Frontal cortex (tissue), 4 donors: ENCODE measurements around the gene SMIM24. TPM values are rescaled to one million over a fixed set of nuclear protein-coding genes. Genes with fewer than 3 reads are reported as not detected.
A peak's percentile ranks its signal among the peaks of the same experiment; 100 is the strongest.

ENCODE experiments used
- DNase-seq, 2 donors: peaks; one replicate each; pipeline ENCODE4 v3.0.0; 2012; ENCODE audit warnings: low spot score in 2 of 2
- FAIRE-seq: peaks from 2 replicates; lab custom pipeline; 2012; peaks lifted over from hg19 to GRCh38; lab: Jason Lieb, UNC
- total RNA-seq: library from RNA; depleted of rRNA; stranded (reverse); fragments of >200 nt; gene quantifications from one replicate; pipeline ENCODE4 v1.2.3, GENCODE V29; 2014
- donor health status: control.
- donor health status: control.
- donor health status: control.

Gene SMIM24
- total RNA-seq, 1 donor from 2014 or later, result not detected

- no peak for FAIRE-seq
- DNase-seq, result peak; percentile 88 to 91
These were observed 20.2 kb upstream of the SMIM24 start, which contains the start of gene DOHH for GRCh38 chr19:3500429-3501101. Gene DOHH (minus strand): TSS chr19:3500674. CDS start chr19:3496814, 3,860 bp downstream.

- FAIRE-seq (no peak), DNase-seq (no peak)
These were observed 19.6 kb upstream of the SMIM24 start for GRCh38 chr19:3499738-3500428.

- FAIRE-seq (no peak), DNase-seq (no peak)
These were observed 17.6 kb upstream of the SMIM24 start for GRCh38 chr19:3497757-3498520.

GRCh38 chr19:3496392-3497273 lies 16.3 kb upstream of the SMIM24 start:
- no peak for FAIRE-seq

GRCh38 chr19:3494559-3494958 lies 14.2 kb upstream of the SMIM24 start:
- DNase-seq (no peak), FAIRE-seq (no peak)

More at GRCh38 chr19:3496392-3497273, 16.3 kb upstream of the SMIM24 start:
- no peak for DNase-seq

GRCh38 chr19:3494051-3494450 lies 13.7 kb upstream of the SMIM24 start:
- peak; percentile 90 to 99 for DNase-seq
- FAIRE-seq, result peak; percentile 78

- no peak for DNase-seq
- FAIRE-seq, result no peak
These were observed 13.3 kb upstream of the SMIM24 start for GRCh38 chr19:3493651-3494050.

GRCh38 chr19:3492919-3493318 lies 12.6 kb upstream of the SMIM24 start:
- DNase-seq (no peak), FAIRE-seq (no peak)

GRCh38 chr19:3492131-3492839 lies 12.0 kb upstream of the SMIM24 start:
- no peak for DNase-seq
- FAIRE-seq, result no peak

GRCh38 chr19:3491396-3492119 lies 11.2 kb upstream of the SMIM24 start:
- no peak for FAIRE-seq
- no peak for DNase-seq

- DNase-seq (no peak), FAIRE-seq (no peak)
These were observed 2.9 kb upstream of the SMIM24 start, which contains the start of gene SMIM44 for GRCh38 chr19:3483226-3483628. Gene SMIM44 (minus strand): TSS chr19:3483441. CDS start chr19:3483403, 38 bp downstream.

- FAIRE-seq (no peak), DNase-seq (no peak)
These were observed 2.3 kb upstream of the SMIM24 start for GRCh38 chr19:3482507-3483225.

GRCh38 chr19:3481241-3482090 lies 1.1 kb upstream of the SMIM24 start:
- DNase-seq, result no peak
- FAIRE-seq, result no peak

- DNase-seq (no peak), FAIRE-seq (no peak)
These were observed 500 bp downstream of the SMIM24 start for GRCh38 chr19:3479834-3480215.

GRCh38 chr19:3479177-3479833 lies 1.0 kb downstream of the SMIM24 start:
- FAIRE-seq, result no peak

GRCh38 chr19:3478409-3479176 lies 1.7 kb downstream of the SMIM24 start:
- DNase-seq, result no peak

More at GRCh38 chr19:3479177-3479833, 1.0 kb downstream of the SMIM24 start:
- no peak for DNase-seq

More at GRCh38 chr19:3478409-3479176, 1.7 kb downstream of the SMIM24 start:
- no peak for FAIRE-seq
